ENCODE results near the gene PLBD1. TPM values are rescaled to one million over a fixed set of nuclear protein-coding genes. Genes with fewer than 3 reads are reported as not detected.

Gene PLBD1
- total and polyA plus RNA-seq, 4 donors = 1.4 to 7.5 (median 4.2) TPM

- no peak overlapping the region for H3K9ac ChIP-seq (ENCODE audit: low read depth in 1 of 2, low read length in 2 of 2)
- H3K36me3 ChIP-seq (ENCODE audit: control insufficient read depth in 4 of 4, insufficient read depth in 3 of 4, low read depth in 1 of 4, low read length in 3 of 4) = peaks cover 3 to 71% (median 61%) of the 10 kb centered on the region in 4 donors
- no peaks in the 10 kb centered on the region for H3K4me1 ChIP-seq (ENCODE audit: control insufficient read depth in 4 of 4, insufficient read depth in 4 of 4, low read length in 3 of 4)
- H3K27me3 ChIP-seq (ENCODE audit: control insufficient read depth in 4 of 4, insufficient read depth in 4 of 4, low read length in 3 of 4) = no peaks in the 10 kb centered on the region
- WGBS = 94% methylated on average over 1 of the region's 1 CpG
- no peak for DNase-seq (ENCODE audit: low spot score)
- TF ChIP-seq FOXA1 (IDR thresholded peaks at IDR 0.05) = no peak
- TF ChIP-seq YY1 (IDR thresholded peaks at IDR 0.05) = no peak
- no peak for TF ChIP-seq RAD21 (IDR thresholded peaks at IDR 0.05)
- TF ChIP-seq, protein P1, sequence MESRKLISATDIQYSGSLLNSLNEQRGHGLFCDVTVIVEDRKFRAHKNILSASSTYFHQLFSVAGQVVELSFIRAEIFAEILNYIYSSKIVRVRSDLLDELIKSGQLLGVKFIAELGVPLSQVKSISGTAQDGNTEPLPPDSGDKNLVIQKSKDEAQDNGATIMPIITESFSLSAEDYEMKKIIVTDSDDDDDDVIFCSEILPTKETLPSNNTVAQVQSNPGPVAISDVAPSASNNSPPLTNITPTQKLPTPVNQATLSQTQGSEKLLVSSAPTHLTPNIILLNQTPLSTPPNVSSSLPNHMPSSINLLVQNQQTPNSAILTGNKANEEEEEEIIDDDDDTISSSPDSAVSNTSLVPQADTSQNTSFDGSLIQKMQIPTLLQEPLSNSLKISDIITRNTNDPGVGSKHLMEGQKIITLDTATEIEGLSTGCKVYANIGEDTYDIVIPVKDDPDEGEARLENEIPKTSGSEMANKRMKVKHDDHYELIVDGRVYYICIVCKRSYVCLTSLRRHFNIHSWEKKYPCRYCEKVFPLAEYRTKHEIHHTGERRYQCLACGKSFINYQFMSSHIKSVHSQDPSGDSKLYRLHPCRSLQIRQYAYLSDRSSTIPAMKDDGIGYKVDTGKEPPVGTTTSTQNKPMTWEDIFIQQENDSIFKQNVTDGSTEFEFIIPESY (IDR thresholded peaks at IDR 0.05) = no peak
- no peak for TF ChIP-seq GABPA (IDR thresholded peaks at IDR 0.05 in 1 of 2, conservative IDR thresholded peaks at IDR 0.05 in 1 of 2)
- no peak for TF ChIP-seq TAF1 (conservative IDR thresholded peaks at IDR 0.05)
- no peak for TF ChIP-seq JUND (IDR thresholded peaks at IDR 0.05)
- TF ChIP-seq NR2F2 (IDR thresholded peaks at IDR 0.05) = no peak
- no peak for TF ChIP-seq EGR1 (IDR thresholded peaks at IDR 0.05; ENCODE audit: low read depth in 2 of 2)
- TF ChIP-seq SP1 (IDR thresholded peaks at IDR 0.05) = no peak
- TF ChIP-seq FOXA2 (IDR thresholded peaks at IDR 0.05) = no peak
- no peak for TF ChIP-seq RXRA (IDR thresholded peaks at IDR 0.05)
- TF ChIP-seq HNF4G (IDR thresholded peaks at IDR 0.05) = no peak
- TF ChIP-seq, protein P2, sequence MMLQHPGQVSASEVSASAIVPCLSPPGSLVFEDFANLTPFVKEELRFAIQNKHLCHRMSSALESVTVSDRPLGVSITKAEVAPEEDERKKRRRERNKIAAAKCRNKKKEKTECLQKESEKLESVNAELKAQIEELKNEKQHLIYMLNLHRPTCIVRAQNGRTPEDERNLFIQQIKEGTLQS (IDR thresholded peaks at IDR 0.05) = no peak
- TF ChIP-seq, protein P3, sequence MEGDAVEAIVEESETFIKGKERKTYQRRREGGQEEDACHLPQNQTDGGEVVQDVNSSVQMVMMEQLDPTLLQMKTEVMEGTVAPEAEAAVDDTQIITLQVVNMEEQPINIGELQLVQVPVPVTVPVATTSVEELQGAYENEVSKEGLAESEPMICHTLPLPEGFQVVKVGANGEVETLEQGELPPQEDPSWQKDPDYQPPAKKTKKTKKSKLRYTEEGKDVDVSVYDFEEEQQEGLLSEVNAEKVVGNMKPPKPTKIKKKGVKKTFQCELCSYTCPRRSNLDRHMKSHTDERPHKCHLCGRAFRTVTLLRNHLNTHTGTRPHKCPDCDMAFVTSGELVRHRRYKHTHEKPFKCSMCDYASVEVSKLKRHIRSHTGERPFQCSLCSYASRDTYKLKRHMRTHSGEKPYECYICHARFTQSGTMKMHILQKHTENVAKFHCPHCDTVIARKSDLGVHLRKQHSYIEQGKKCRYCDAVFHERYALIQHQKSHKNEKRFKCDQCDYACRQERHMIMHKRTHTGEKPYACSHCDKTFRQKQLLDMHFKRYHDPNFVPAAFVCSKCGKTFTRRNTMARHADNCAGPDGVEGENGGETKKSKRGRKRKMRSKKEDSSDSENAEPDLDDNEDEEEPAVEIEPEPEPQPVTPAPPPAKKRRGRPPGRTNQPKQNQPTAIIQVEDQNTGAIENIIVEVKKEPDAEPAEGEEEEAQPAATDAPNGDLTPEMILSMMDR (IDR thresholded peaks at IDR 0.05; ENCODE audit: low read depth, low read length, missing input control) = no peak
- TF ChIP-seq, protein P4, sequence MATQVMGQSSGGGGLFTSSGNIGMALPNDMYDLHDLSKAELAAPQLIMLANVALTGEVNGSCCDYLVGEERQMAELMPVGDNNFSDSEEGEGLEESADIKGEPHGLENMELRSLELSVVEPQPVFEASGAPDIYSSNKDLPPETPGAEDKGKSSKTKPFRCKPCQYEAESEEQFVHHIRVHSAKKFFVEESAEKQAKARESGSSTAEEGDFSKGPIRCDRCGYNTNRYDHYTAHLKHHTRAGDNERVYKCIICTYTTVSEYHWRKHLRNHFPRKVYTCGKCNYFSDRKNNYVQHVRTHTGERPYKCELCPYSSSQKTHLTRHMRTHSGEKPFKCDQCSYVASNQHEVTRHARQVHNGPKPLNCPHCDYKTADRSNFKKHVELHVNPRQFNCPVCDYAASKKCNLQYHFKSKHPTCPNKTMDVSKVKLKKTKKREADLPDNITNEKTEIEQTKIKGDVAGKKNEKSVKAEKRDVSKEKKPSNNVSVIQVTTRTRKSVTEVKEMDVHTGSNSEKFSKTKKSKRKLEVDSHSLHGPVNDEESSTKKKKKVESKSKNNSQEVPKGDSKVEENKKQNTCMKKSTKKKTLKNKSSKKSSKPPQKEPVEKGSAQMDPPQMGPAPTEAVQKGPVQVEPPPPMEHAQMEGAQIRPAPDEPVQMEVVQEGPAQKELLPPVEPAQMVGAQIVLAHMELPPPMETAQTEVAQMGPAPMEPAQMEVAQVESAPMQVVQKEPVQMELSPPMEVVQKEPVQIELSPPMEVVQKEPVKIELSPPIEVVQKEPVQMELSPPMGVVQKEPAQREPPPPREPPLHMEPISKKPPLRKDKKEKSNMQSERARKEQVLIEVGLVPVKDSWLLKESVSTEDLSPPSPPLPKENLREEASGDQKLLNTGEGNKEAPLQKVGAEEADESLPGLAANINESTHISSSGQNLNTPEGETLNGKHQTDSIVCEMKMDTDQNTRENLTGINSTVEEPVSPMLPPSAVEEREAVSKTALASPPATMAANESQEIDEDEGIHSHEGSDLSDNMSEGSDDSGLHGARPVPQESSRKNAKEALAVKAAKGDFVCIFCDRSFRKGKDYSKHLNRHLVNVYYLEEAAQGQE (IDR thresholded peaks at IDR 0.05) = no peak
- no peak overlapping the region for H3K4me3 ChIP-seq (ENCODE audit: low read depth in 1 of 3, low read length in 3 of 3)
- no peaks in the 10 kb centered on the region for H3K9me3 ChIP-seq (ENCODE audit: control insufficient read depth in 4 of 4, low read length in 3 of 4)
- H3K27ac ChIP-seq (ENCODE audit: low read depth in 1 of 2, low read length in 2 of 2) = no peak overlapping the region
These were observed 85.3 kb downstream of the PLBD1 start for GRCh38 chr12:14482361-14482760.

- H3K36me3 ChIP-seq (ENCODE audit: control insufficient read depth in 4 of 4, insufficient read depth in 3 of 4, low read depth in 1 of 4, low read length in 3 of 4) = peaks cover 3 to 68% (median 59%) of the 10 kb centered on the region in 4 donors
- no peak overlapping the region for H3K27ac ChIP-seq (ENCODE audit: low read depth in 1 of 2, low read length in 2 of 2)
- H3K27me3 ChIP-seq (ENCODE audit: control insufficient read depth in 4 of 4, insufficient read depth in 4 of 4, low read length in 3 of 4) = no peaks in the 10 kb centered on the region
- DNase-seq (ENCODE audit: low spot score) = no peak
- no peaks in the 10 kb centered on the region for H3K4me1 ChIP-seq (ENCODE audit: control insufficient read depth in 4 of 4, insufficient read depth in 4 of 4, low read length in 3 of 4)
- no peak overlapping the region for H3K9ac ChIP-seq (ENCODE audit: low read depth in 1 of 2, low read length in 2 of 2)
- no peak overlapping the region for H3K4me3 ChIP-seq (ENCODE audit: low read depth in 1 of 3, low read length in 3 of 3)
- TF ChIP-seq HNF4A (conservative IDR thresholded peaks at IDR 0.05) = no peak
- no peak for TF ChIP-seq JUND (IDR thresholded peaks at IDR 0.05)
- TF ChIP-seq GABPA (IDR thresholded peaks at IDR 0.05 in 1 of 2, conservative IDR thresholded peaks at IDR 0.05 in 1 of 2) = no peak
- no peak for TF ChIP-seq RXRA (IDR thresholded peaks at IDR 0.05)
- TF ChIP-seq, protein P1 (IDR thresholded peaks at IDR 0.05) = no peak
- H3K9me3 ChIP-seq (ENCODE audit: control insufficient read depth in 4 of 4, low read length in 3 of 4) = no peaks in the 10 kb centered on the region
These were observed 86.5 kb downstream of the PLBD1 start for GRCh38 chr12:14481201-14481600.
